ENCODE data around the gene TVP23C.
"Not testable (repeated sequence)": the region's sequence is repeated elsewhere in the genome, so short reads cannot be mapped to it uniquely, and the experiment has no call there.

GRCh38 chr17:15552932-15553331 lies 10.4 kb downstream of the TVP23C start:
- not testable (repeated sequence) for TF ChIP-seq POLR2A (IDR thresholded peaks at IDR 0.05; ENCODE audit: low read depth, low read length); CTCF (IDR thresholded peaks at IDR 0.05; ENCODE audit: extremely low read depth in 1 of 2, insufficient read depth in 1 of 2, low read depth in 1 of 2, low read length in 2 of 2); EZH2 (IDR thresholded peaks at IDR 0.05; ENCODE audit: borderline replicate concordance, low read depth, low read length, severe bottlenecking); FOS (IDR thresholded peaks at IDR 0.05; ENCODE audit: borderline replicate concordance, insufficient read depth, low read length); POLR2AphosphoS5 (IDR thresholded peaks at IDR 0.05; ENCODE audit: insufficient read depth, low read depth, low read length); GATA2 (IDR thresholded peaks at IDR 0.05; ENCODE audit: insufficient read depth, insufficient read length, low read depth, low read length)

All from endothelial cell of umbilical vein (primary cell).